CD14-positive monocyte (primary cell): ENCODE results near the gene HSD17B13. TPM values are rescaled to one million over a fixed set of nuclear protein-coding genes. Genes with fewer than 3 reads are reported as not detected.
"Not testable (repeated sequence)": the region's sequence is repeated elsewhere in the genome, so short reads cannot be mapped to it uniquely, and the experiment has no call there.

Experiments
- DNase-seq, 3 donors: peaks; one replicate each; pipeline ENCODE4 v3.0.0-alpha.2; 2011 to 2022
- H2AFZ ChIP-seq: 2 replicates; pipeline ENCODE4 v1.6.0; 2012; ENCODE audit warnings: mild to moderate bottlenecking, low read depth, low read length, inconsistent platforms; ENCODE audit not compliant: insufficient read depth, poor library complexity, severe bottlenecking
- H3K27ac ChIP-seq, 2 donors: 1 replicate in 1 of 2; 2 replicates in 1 of 2; pipeline ENCODE4 v1.5.1; 2012 to 2013; ENCODE audit warnings: low read length in 2 of 2, control low read depth in 1 of 2, inconsistent platforms in 1 of 2, low read depth in 1 of 2, mild to moderate bottlenecking in 1 of 2
- H3K27me3 ChIP-seq, 2 donors: one replicate each; pipeline versions ENCODE4 v1.6.0 to v1.6.1; 2011 to 2013; ENCODE audit warnings: low read length in 2 of 2; ENCODE audit not compliant: control insufficient read depth in 2 of 2, insufficient read depth in 2 of 2
- H3K36me3 ChIP-seq, 2 donors: replicated peaks in 1 of 2; 1 replicate in 1 of 2; 2 replicates in 1 of 2; pipeline versions ENCODE4 v1.5.1 to v1.6.1; 2012 to 2013; ENCODE audit warnings: low read length in 2 of 2, control low read depth in 1 of 2, inconsistent platforms in 1 of 2, mild to moderate bottlenecking in 1 of 2; ENCODE audit not compliant: insufficient read depth in 2 of 2, control insufficient read depth in 1 of 2
- H3K4me1 ChIP-seq, 2 donors: 1 replicate in 1 of 2; 2 replicates in 1 of 2; pipeline versions ENCODE4 v1.5.1 to v1.6.1; 2012 to 2013; ENCODE audit warnings: low read length in 2 of 2, control low read depth in 1 of 2, inconsistent platforms in 1 of 2, mild to moderate bottlenecking in 1 of 2, moderate library complexity in 1 of 2; ENCODE audit not compliant: insufficient read depth in 2 of 2, control insufficient read depth in 1 of 2
- H3K4me2 ChIP-seq: replicated peaks from 2 replicates; pipeline ENCODE3; 2012; ENCODE audit warnings: low read length, moderate library complexity, mild to moderate bottlenecking; ENCODE audit not compliant: poor library complexity, severe bottlenecking; ENCODE audit errors: extremely low read depth
- H3K4me3 ChIP-seq, 3 experiments: fragments of 200-600 bp in 1 of 3; sonication (generic) in 1 of 3; replicated peaks in 1 of 3; 1 replicate in 2 of 3; 2 replicates in 1 of 3; pipeline ENCODE4 v1.5.1; 2011 to 2013; ENCODE audit warnings: low read length in 3 of 3, mild to moderate bottlenecking in 3 of 3, control low read depth in 2 of 3, low read depth in 2 of 3, inconsistent platforms in 1 of 3, moderate library complexity in 1 of 3
- H3K79me2 ChIP-seq: 2 replicates; pipeline ENCODE4 v1.6.0; 2012; ENCODE audit warnings: mild to moderate bottlenecking, control low read depth, inconsistent platforms, low read length, moderate library complexity; ENCODE audit not compliant: insufficient read depth
- H3K9ac ChIP-seq: 2 replicates; pipeline ENCODE4 v1.6.0; 2017; ENCODE audit warnings: low read length, mild to moderate bottlenecking; ENCODE audit not compliant: insufficient read depth, poor library complexity, severe bottlenecking
- H3K9me3 ChIP-seq, 2 donors: replicated peaks in 1 of 2; 1 replicate in 1 of 2; 2 replicates in 1 of 2; pipeline versions ENCODE4 v1.5.1 to v1.6.1; 2012 to 2013; ENCODE audit warnings: low read length in 2 of 2, control low read depth in 1 of 2; ENCODE audit not compliant: control insufficient read depth in 1 of 2, insufficient read depth in 1 of 2
- H4K20me1 ChIP-seq: 2 replicates; pipeline ENCODE4 v1.6.0; 2012; ENCODE audit warnings: mild to moderate bottlenecking, low read length, control low read depth, moderate library complexity; ENCODE audit not compliant: insufficient read depth
- H3K27ac Mint-ChIP-seq, 7 donors: one replicate each; pipeline ENCODE4 v1.8.0; 2020; ENCODE audit warnings: mild to moderate bottlenecking in 7 of 7, mixed read lengths in 7 of 7, moderate library complexity in 6 of 7, inconsistent platforms in 2 of 7
- H3K27me3 Mint-ChIP-seq, 3 donors: one replicate each; pipeline ENCODE4 v1.8.0; 2021 to 2022; ENCODE audit warnings: low read depth in 3 of 3, mild to moderate bottlenecking in 3 of 3, mixed read lengths in 3 of 3, moderate library complexity in 3 of 3, inconsistent platforms in 1 of 3
- H3K36me3 Mint-ChIP-seq, 2 donors: one replicate each; pipeline ENCODE4 v1.8.0; 2020; ENCODE audit warnings: mixed read lengths in 2 of 2, inconsistent platforms in 1 of 2, mild to moderate bottlenecking in 1 of 2
- H3K4me1 Mint-ChIP-seq: one replicate; pipeline ENCODE4 v1.8.0; 2020; ENCODE audit warnings: mild to moderate bottlenecking, mixed read lengths
- H3K4me3 Mint-ChIP-seq, 2 donors: one replicate each; pipeline ENCODE4 v1.8.0; 2020; ENCODE audit warnings: mild to moderate bottlenecking in 2 of 2, mixed read lengths in 2 of 2, moderate library complexity in 1 of 2
- H3K9me3 Mint-ChIP-seq, 7 donors: one replicate each; pipeline ENCODE4 v1.8.0; 2020 to 2022; ENCODE audit warnings: mixed read lengths in 7 of 7, mild to moderate bottlenecking in 6 of 7, moderate library complexity in 6 of 7, inconsistent platforms in 2 of 7
- WGBS: methylation state at CpG from one replicate; pipeline ENCODE4 v1.1.5; 2013; ENCODE audit warnings: missing lambda C conversion rate; ENCODE audit not compliant: insufficient coverage; 5-methylcytosine and 5-hydroxymethylcytosine counted together
- intact Hi-C, 2 donors: fragments of 100-400 bp; cut with micrococcal nuclease; formaldehyde crosslinking; loops; one replicate each; pipeline versions ENCODE4 v1.15.0 to v1.15.1; 2023
- polyA plus RNA-seq, 3 donors: library from polyadenylated mRNA; depleted of rRNA in 1 of 3; unstranded in 2 of 3; stranded (reverse) in 1 of 3; fragments of 300-500 nt in 2 of 3; fragments of >200 nt in 1 of 3; fragmentation: Illumina TruSeq in 2 of 3; gene quantifications; 1 replicate in 2 of 3; 2 replicates in 1 of 3; pipeline ENCODE4 v1.2.3, GENCODE V29; 2012 to 2021
- TF ChIP-seq, protein P1 (sequence below): fragments of 200-600 bp; IDR thresholded peaks from one replicate; pipeline ENCODE4 v1.8.0; 2022; ENCODE audit warnings: antibody characterized with exemption, mild to moderate bottlenecking

HSD17B13 gene
- polyA plus RNA-seq, 3 donors, result 0.08 to 0.73 TPM; not detected in 1

DNA sequence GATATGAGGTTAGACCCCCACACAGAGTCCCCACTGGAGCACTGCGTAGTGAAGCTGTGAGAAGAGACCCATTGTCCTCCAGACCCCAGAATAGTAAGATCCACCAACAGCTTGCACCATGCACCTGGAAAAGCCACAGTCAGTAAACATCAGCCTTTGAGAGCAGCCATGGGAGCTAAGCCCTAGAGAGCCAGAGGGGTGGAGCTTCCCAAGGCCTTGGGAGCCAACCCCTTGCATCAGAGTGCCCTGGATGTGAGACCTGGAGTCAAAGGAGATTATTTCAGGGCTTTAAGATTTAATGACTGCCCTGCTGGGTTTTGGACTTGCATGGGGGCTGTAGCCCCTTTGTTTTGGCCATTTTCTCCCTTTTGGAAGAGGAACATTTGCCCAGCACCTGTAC lies 35.7 kb downstream of the HSD17B13 start:
- WGBS, result 100% methylated on average over 1 of the region's 1 CpG
- Mint-ChIP-seq H3K27ac (no peak overlapping the region), H3K36me3 (peaks cover 0 to 2% of the 10 kb centered on the region in 2 donors), H3K9me3 (peaks cover 22 to 43% (median 33%) of the 10 kb centered on the region in 7 donors), H3K4me1 (no peaks in the 10 kb centered on the region), H3K4me3 (no peak overlapping the region), H3K27me3 (peaks cover 0 to 2% (median 1%) of the 10 kb centered on the region in 3 donors)
- Histone ChIP-seq H3K27me3 (no peaks in the 10 kb centered on the region), H3K9me3 (peaks cover 13 to 20% of the 10 kb centered on the region in 2 donors), H3K36me3 (no peaks in the 10 kb centered on the region), H3K79me2 (no peaks in the 10 kb centered on the region), H3K4me3 (no peak overlapping the region), H3K4me1 (no peaks in the 10 kb centered on the region), H3K4me2 (no peak overlapping the region), H2AFZ (no peak overlapping the region), H3K27ac (no peak overlapping the region), H4K20me1 (no peaks in the 10 kb centered on the region), H3K9ac (no peak overlapping the region)
- intact Hi-C loops, result no loop called here
- TF ChIP-seq, protein P1, sequence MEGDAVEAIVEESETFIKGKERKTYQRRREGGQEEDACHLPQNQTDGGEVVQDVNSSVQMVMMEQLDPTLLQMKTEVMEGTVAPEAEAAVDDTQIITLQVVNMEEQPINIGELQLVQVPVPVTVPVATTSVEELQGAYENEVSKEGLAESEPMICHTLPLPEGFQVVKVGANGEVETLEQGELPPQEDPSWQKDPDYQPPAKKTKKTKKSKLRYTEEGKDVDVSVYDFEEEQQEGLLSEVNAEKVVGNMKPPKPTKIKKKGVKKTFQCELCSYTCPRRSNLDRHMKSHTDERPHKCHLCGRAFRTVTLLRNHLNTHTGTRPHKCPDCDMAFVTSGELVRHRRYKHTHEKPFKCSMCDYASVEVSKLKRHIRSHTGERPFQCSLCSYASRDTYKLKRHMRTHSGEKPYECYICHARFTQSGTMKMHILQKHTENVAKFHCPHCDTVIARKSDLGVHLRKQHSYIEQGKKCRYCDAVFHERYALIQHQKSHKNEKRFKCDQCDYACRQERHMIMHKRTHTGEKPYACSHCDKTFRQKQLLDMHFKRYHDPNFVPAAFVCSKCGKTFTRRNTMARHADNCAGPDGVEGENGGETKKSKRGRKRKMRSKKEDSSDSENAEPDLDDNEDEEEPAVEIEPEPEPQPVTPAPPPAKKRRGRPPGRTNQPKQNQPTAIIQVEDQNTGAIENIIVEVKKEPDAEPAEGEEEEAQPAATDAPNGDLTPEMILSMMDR, result no peak
- no peak for DNase-seq

DNA sequence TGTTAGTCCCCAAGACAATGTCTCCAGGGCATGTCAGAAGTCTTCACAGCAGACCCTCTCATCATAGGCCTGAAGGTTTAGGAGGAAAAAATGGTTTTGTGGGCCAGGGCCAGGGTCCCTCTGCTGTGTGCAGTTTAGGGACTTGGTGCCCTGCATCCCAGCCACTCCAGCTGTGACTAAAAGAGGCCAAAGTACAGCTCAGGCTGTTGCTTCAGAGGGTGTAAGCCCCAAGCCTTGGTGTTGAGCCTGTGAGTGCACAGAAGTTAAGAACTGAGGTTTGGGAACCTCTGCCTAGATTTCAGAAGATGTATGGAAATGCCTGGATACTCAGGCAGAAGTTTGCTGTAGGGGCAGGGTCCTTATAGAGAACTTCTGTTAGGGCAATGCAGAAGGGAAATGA lies 38.4 kb downstream of the HSD17B13 start:
- H3K79me2 ChIP-seq, H3K27ac ChIP-seq, H3K36me3 ChIP-seq, H3K27ac Mint-ChIP-seq, DNase-seq, H3K4me3 ChIP-seq, H3K27me3 Mint-ChIP-seq, H3K36me3 Mint-ChIP-seq, H3K4me1 Mint-ChIP-seq, H4K20me1 ChIP-seq, H3K4me1 ChIP-seq, H3K9ac ChIP-seq, H3K27me3 ChIP-seq, intact Hi-C loops, H2AFZ ChIP-seq, H3K4me3 Mint-ChIP-seq, H3K4me2 ChIP-seq: not testable (repeated sequence)
- H3K9me3 Mint-ChIP-seq, result peaks cover 22 to 43% (median 34%) of the 10 kb centered on the region in 7 donors
- H3K9me3 ChIP-seq, result peaks cover 13 to 20% of the 10 kb centered on the region in 2 donors
